GM18951 (cell line): ENCODE measurements around the gene SLC6A18.
"Not testable (repeated sequence)": the region's sequence is repeated elsewhere in the genome, so short reads cannot be mapped to it uniquely, and the experiment has no call there.

Experiments
- POLR2A ChIP-seq: IDR thresholded peaks from 4 replicates; pipeline ENCODE4 v1.6.1; 2011; ENCODE audit warnings: mild to moderate bottlenecking; ENCODE audit not compliant: insufficient read length, insufficient read depth; ENCODE audit errors: extremely low read depth
- in situ Hi-C: fragments of 300-500 bp; cut with MboI; formaldehyde crosslinking; loops from one replicate; pipeline ENCODE4 v1.12.0; 2022; ENCODE audit warnings: low sequenced_read_pairs, mixed read lengths, inconsistent platforms; ENCODE audit not compliant: unreplicated experiment

Gene SLC6A18

DNA sequence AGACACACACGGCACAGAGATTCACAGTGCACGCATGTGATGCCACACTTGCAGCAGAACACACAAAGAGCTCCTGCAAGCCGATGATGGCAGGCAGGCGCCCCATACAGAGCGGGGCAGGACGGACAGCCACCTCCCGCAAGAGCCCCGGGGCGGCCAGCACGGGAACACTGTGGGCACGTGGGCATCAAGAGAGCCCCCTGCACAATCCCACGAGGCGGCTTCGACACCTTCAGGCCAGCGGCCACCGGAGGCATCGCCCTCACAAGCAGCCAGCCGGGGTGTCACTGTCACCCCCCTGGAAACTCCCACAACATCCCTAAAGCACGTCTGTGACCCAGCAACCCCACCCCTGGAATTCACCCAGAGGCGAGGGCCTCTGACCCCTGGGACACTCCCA, 51.7 kb downstream of the SLC6A18 start:
- no peak for TF ChIP-seq POLR2A
- in situ Hi-C loops: no loop called here

DNA sequence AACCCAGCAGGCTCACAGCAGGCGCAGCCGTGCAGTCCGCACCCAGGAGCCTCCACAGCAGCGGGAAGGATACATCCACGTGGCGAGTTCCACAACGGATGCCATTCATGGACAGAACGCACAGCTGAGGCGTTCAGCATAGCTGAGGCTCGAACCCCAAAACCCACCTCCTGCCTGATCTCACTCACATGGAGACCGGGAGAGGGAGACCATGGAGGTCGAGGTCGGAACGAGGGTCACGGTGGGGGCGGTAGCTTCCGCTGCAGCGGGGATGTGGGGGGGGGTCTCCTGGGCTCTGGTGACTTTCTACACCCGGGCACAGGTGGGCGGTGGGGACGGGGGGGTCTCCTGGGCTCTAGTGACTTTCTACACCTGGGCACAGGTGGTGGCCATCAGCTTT, 52.1 kb downstream of the SLC6A18 start:
- in situ Hi-C loops: no loop called here
- no peak for TF ChIP-seq POLR2A

DNA sequence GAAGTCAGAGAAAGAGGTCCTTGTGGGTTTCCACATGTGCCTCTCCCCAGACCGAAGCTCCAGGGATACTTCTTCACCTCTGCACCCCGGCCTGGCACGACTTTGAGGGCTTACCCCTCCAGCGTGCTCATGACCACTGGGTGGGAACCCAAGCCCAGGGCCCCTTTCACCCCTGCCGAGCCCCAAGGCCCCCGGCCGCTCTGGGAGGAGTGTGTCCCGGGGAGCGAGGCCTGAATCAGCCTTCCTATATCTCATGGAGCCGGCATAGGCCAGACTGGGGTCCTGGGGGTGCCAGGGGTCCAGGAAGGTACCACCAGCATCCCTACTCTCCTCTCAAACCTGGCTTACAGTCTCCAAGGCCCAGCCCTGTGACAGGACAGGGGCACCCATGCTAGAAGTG, 52.6 kb downstream of the SLC6A18 start:
- no peak for TF ChIP-seq POLR2A
- in situ Hi-C loops: no loop called here

DNA sequence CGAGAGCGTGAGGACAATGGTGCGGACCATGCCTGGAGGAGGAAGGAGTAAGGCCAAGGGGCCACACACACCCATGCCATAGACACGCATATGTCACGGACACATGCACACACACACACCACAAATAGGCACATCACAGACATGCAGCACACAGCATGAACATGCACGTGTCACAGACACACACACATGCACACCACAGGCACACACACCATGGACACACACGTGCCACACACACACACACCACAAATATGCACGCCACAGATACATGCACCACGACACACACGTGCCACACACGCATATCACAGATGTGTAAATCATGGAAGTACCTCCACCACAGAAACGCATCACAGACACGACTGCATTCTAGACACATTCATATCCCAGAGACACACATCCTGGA, 53.0 kb downstream of the SLC6A18 start:
- no peak for TF ChIP-seq POLR2A
- in situ Hi-C loops: no loop called here

DNA sequence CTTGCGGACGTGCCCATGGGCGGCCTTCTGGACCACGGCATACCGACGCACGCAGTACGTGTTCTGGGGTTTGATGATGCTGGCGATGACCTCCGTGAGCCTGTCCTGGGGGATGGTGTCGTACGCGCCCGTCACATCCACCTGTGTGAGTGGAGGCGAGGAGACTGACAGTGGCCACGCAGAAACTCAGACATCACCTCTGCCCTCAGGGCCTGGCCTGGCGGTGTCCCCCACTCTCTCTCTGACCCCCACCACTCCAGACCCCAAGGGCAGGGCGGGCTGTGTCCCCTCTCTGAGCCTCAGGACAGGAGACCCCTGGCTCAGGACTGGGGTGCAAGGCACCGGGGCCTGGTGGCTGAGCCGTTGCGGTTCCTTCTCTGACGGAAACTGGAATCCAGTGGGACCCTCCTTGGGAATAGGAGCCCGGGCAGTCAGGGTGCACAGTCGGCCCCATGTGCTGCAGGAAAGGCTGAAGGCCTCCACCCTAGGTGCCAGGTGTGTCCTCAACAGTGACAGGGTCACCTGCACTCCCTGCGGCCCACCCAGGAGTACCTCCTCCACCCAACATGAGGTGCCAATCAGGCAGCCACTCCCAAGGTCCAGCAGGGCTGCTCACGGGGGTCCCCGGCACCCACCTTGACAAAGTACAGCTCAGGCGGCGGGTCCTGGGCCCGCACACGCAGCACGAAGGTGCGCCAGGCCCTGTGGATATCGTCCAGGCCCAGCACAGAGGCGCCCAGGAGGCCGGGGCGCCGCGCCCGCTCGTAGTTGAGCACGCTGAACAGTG, 53.7 kb downstream of the SLC6A18 start:
- in situ Hi-C loops: no loop called here
- no peak for TF ChIP-seq POLR2A

DNA sequence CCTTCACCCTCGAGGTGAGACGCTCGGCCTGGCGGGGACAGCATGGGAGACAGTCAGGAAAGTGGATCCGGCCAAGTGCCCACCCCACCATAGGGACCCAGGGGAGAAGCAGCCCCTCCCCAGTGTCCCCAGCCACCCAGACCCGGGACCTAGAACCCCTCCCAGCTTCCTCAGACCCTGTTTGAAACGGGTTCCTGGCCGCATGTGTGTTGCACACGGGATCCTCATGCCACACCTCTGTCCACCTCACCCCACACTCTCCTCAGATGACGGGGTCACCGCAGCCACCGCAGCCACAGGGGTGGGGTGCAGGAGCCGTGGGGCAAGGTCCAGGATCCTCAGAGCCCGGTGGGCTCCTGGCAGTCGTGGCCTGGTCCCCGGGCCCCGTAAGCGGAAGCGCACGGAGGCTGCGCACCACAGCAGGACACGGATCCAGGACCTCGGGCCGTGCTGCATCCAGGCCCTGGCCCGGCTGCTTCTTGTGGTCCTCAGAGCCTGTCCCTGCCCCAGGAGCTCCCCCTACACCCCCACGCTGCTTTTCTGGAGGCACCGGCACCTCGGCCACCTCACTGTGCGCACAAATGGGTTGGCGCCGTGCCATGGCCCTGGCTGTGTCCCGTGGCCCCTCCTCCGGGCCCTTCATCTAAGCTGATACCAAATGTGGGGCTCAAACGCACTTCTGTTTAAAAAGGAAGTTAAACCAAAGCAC, 54.4 kb downstream of the SLC6A18 start:
- TF ChIP-seq POLR2A: no peak
- in situ Hi-C loops: no loop called here

DNA sequence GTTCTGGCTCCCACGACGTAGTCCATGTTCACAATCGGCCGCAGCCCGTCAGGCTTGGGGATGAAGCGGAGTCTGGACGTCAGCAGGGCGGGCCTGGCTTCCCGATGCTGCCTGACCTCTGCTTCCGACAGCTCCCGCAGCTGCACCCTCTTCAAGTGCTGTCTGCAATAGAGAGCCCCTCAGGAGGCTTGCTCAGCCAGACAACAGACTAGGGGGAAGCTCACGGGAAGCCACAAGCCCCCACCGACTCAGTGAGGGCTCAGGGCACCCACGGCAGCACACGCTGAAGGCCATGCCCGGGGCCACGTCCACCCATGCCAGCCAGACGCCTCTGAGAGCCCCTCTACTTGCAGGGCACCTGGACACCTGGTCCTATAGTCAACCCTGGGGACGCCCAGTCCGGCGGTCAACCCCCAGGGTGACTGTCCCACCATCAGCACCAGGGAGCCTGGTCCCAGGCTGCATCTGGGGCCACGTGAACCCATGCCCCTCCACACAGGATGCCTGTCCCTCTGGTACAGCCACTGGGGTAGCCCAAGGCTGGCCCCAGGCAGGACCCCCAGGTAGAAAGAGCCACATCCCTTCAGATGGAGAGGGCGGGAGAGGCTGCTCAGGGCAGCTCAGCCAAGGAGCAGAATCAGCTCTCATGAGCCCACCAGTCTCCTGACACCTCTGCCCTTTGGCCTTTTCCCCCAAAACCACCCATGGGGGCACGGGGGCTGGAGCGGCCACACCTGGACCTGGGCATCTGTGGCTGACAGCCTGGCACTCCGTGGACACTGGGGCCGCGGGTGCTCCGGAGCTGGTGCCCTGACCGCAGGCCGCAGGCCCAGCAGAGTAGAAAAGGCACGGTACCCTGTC, 55.2 kb downstream of the SLC6A18 start:
- in situ Hi-C loops: no loop called here
- no peak for TF ChIP-seq POLR2A

DNA sequence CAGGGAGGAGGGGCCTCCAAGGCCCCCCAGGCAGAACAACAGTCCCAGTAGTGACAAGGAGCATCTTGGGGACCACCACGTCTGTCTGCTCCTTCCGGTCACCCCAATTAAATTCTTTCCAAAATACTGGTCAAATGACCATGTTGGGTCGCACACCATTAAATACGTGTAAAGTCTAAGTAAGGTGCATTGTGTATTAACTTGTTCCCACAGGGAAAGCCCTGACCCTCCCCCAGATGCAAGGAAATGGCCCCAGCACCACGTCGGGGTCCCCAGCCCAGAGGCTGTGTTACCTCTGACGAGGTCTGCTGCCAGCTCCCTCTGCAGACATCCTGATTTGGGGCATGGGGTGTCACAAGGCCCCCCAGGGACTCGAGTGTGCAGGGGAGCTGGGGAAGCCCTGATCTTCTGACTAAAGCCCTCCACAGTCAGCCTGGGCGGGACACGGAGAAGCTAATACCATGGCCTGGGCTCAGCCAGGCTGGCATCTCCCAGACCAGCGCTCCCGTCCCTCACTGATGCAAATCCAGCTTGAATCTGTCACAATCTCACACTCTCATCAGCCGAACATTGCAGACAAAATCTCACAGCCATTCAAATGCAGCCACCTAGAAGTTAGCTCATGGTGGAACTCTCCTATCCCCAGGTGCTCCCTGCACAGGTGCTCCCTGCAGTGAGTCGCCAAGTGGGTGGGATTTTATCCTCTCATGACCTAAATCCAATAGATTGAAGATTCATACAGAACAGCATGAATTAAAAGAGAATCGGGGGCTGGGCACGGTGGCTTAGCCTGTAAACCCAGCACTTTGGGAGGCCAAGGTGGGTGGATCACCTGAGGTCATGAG, 56.1 kb downstream of the SLC6A18 start:
- TF ChIP-seq POLR2A: no peak
- in situ Hi-C loops: no loop called here

DNA sequence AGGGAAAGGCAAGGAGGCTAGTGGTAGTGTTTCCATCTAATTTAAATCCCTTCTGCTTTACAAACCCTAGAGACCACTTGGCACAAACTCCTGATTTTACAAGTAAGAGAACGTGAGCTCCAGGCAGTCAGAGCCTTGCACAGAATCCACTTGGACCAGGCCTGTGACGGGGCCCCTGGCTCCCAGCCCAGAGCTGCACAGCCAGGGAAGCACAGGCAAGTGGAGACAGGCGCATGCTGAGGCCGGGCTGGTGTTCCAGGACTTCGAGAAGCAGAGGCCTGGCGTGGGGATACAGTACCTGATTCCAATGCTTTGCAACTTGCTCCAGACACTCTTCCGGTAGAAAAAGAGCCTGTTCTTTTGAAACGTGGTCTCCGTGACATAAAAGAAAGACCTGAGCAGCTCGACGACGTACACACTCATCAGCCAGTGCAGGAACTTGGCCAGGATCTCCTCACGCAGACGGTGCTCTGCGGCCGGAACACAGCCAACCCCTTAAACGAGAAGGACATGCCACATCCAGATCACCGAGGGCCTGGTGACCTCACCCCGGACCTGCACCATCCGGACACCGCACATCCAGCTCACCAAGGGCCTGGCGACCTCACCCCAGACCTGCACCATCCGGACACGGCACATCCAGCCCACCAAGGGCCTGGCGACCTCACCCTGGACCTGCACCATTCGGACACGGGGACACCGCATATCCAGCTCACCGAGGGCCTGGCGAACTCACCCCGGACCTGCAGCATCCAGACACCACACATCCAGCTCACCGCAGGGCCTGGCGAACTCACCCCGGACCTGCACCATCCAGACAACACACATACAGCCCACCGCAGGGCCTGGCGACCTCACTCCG, 57.2 kb downstream of the SLC6A18 start:
- in situ Hi-C loops: no loop called here
- no peak for TF ChIP-seq POLR2A

DNA sequence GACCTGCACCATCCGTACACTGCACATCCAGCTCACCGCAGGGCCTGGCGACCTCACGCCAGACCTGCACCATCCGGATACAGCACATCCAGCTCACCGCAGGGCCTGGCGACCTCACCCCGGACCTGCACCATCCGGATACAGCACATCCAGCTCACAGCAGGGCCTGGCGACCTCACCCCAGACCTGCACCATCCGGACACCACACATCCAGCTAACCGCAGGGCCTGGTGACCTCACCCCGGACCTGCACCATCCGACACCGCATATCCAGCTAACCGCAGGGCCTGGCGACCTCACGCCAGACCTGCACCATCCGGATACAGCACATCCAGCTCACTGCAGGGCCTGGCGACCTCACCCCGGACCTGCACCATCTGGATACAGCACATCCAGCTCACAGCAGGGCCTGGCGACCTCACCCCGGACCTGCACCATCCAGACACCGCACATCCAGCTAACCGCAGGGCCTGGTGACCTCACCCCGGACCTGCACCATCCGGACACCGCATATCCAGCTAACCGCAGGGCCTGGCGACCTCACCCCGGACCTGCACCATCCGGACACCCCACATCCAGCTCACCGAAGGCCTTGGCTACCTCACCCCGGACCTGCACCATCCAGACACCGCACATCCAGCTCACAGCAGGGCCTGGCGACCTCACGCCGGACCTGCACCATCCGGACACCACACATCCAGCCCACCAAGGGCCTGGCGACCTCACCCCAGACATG, 58.0 kb downstream of the SLC6A18 start:
- in situ Hi-C loops: not testable (repeated sequence)

DNA sequence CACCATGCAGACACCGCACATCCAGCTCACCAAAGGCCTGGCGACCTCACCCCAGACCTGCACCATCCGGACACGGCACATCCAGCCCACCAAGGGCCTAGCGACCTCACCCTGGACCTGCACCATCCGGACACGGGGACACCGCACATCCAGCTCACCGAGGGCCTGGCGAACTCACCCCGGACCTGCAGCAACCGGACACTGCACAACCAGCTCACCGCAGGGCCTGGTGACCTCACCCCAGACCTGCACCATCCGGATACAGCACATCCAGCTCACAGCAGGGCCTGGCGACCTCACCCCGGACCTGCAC, 58.5 kb downstream of the SLC6A18 start:
- in situ Hi-C loops: not testable (repeated sequence)

DNA sequence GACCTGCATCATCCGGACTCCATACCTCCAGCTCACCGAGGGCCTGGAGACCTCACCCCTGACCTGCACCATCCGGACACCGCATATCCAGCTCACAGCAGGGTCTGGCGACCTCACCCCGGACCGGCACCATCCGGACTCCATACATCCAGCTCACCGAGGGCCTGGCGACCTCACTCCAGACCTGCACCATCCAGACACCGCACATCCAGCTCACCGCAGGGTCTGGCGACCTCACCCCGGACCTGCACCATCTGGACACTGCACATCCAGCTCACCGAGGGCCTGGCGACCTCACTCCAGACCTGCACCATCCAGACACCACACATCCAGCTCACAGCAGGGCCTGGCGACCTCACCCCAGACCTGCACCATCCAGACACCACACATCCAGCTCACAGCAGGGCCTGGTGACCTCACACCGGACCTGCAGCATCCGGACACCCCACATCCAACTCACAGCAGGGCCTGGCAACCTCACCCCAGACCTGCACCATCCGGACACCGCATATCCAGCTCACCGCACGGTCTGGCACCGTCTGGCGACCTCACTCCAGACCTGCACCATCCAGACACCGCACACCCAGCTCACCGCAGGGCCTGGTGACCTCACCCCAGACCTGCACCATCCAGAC, 59.3 kb downstream of the SLC6A18 start:
- in situ Hi-C loops: not testable (repeated sequence)
